Esophagus squamous epithelium (tissue), 4 donors: ENCODE measurements around the gene RARB.

Experiments used
- CTCF ChIP-seq, 6 experiments: fragments of 450-650 bp in 4 of 6; fragments of 200-600 bp in 2 of 6; sonication (generic) in 2 of 6; IDR thresholded peaks; one replicate each; pipeline ENCODE4 v1.5.1; 2016 to 2019; ENCODE audit warnings: antibody characterized with exemption in 6 of 6, mild to moderate bottlenecking in 4 of 6, moderate library complexity in 4 of 6
- POLR2A ChIP-seq, 4 donors: fragments of 450-650 bp; IDR thresholded peaks; one replicate each; pipeline ENCODE4 v1.6.1; 2017; ENCODE audit warnings: antibody characterized with exemption in 4 of 4, mild to moderate bottlenecking in 4 of 4, moderate library complexity in 3 of 4

- TF ChIP-seq CTCF (IDR thresholded peaks at IDR 0.05) (no peak), POLR2A (IDR thresholded peaks at IDR 0.05) (no peak)
These were observed 4.1 kb upstream of the RARB start for GRCh38 chr3:25423780-25424588.
